ENCODE results near the gene MCOLN1. TPM values are rescaled to one million over a fixed set of nuclear protein-coding genes. Genes with fewer than 3 reads are reported as not detected.

MCOLN1 gene
- 5.8 TPM for total RNA-seq (ENCODE audit: insufficient read depth, low replicate concordance)

- DNase-seq (ENCODE audit: low spot score), result peak; percentile 99
These were observed at the start of gene MCOLN1 for GRCh38 chr19:7522072-7522922. TSS of gene MCOLN1 (plus strand) at chr19:7522624. CDS start at chr19:7522751, 127 bp downstream.

GRCh38 chr19:7475665-7476064, 46.8 kb upstream of the MCOLN1 start:
- DNase-seq (ENCODE audit: low spot score), result no peak

GRCh38 chr19:7476241-7476640, 46.2 kb upstream of the MCOLN1 start:
- DNase-seq (ENCODE audit: low spot score), result no peak

- DNase-seq (ENCODE audit: low spot score), result no peak
These were observed 45.5 kb upstream of the MCOLN1 start for GRCh38 chr19:7476777-7477494.

- DNase-seq (ENCODE audit: low spot score), result no peak
These were observed 44.7 kb upstream of the MCOLN1 start for GRCh38 chr19:7477758-7478157.

DNA sequence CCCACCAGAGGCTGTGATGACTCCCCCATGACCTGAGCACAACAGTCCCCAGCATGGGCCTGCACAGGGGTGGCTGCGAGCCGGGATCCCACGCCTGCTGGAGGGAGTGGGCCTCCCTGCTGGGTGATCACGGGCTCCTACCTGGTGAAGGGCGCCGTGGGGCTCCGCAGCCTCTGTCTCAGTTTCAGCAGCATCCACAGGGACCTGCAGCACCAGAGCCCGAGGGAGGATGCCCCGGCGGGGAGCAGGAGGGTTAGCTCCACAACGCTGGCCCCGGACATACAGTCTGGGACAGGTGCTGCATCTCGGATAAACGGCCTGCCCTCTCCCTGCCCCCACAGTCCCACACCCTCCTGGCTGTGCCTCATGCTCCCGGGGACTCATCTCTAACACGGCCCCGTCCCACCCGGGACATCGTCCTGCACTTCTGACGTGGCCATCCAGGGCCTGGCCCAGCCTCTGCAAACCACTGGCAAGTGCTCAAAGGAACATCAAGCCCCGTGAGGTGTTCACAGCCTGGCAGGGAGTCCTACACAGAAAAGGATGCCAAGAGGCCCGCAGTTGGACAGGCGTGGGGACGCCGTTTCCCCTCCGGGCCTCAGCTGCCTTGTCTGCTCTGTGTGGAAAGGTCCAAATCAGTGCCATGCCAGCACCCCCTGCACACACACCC, 44.1 kb upstream of the MCOLN1 start:
- DNase-seq (ENCODE audit: low spot score), result no peak

- no peak for DNase-seq (ENCODE audit: low spot score)
These were observed 43.6 kb upstream of the MCOLN1 start for GRCh38 chr19:7478843-7479227.

DNA sequence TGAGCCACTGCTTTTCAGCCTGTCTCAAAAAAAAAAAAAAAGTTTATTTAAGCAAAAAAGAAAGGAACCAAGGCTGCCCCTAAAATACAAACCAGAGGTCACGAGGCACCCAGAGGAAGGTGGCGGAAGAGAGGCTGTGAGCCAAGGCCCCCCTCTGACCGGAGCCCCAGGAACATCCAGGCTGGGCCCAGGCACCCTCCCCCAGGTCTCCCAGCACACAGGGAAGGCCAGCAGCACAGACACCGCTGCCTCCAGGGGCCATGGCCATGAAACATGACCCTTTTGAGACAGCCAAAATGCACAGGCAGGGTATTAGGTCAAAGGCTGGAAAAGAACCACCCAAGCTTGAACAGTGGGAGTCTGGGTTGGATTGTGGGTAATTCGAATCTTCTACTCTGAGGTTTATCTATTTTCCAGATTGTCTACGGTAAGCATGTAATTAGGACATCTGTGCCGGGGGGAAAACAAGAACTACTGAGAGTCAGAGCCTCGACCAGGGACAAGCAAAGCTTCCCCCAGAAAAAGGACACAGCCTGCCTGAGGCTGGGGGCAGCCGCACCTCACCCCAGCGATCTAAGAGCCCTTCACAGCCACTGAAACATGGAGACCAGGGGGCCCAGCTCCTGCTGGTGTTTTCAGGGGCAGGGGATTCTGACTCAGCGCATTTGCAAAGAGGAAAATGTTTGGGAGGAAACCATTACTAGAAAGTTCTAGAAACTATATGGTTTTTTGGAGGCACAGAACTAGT, 42.0 kb upstream of the MCOLN1 start:
- DNase-seq (ENCODE audit: low spot score), result no peak

DNA sequence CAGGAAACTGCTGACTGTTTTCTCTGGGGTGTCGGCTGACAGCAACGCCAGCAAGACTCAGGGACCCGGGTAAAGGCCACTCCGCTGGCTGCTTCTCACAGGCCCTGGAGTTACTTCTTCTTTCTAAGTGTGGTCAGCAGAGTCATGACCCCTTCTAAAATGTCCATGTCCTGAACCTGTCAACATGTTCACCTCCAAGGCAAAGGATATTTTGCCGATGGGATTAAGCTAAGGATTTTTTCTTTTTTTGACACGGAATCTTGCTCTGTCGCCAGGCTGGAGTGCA, 41.5 kb upstream of the MCOLN1 start:
- DNase-seq (ENCODE audit: low spot score), result peak; percentile 22

- peak; percentile 83 for DNase-seq (ENCODE audit: low spot score)
These were observed 39.6 kb upstream of the MCOLN1 start for GRCh38 chr19:7482584-7483439.

DNA sequence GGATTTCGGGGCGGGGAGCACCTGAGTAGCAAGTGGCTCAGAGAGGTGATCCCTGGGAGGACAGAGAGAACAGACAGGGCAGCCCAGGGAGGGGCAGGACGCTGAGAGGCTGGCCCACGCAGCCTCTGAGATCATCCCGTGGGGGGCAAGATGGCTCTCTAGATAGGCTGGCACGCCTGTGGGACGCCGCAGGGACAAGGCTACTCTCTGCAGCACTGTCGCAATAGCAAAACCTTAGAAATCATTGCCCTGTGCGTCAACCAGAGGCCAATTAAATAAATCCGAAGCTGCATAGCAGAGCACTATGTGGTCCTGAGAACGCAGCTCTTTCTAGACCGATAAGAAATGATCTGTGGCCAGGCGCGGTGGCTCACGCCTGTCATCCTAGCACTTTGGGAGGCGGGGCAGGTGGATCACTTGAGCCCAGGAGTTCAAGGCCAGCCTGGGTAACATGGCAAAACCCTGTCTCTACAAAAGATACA, 38.7 kb upstream of the MCOLN1 start:
- no peak for DNase-seq (ENCODE audit: low spot score)

- no peak for DNase-seq (ENCODE audit: low spot score)
These were observed 35.5 kb upstream of the MCOLN1 start for GRCh38 chr19:7486923-7487322.

- peak; percentile 92 for DNase-seq (ENCODE audit: low spot score)
These were observed 33.6 kb upstream of the MCOLN1 start, which contains the start of gene PEX11G for GRCh38 chr19:7488736-7489353. TSS of gene PEX11G (minus strand) at chr19:7489035. CDS start at chr19:7489010, 25 bp downstream.

DNA sequence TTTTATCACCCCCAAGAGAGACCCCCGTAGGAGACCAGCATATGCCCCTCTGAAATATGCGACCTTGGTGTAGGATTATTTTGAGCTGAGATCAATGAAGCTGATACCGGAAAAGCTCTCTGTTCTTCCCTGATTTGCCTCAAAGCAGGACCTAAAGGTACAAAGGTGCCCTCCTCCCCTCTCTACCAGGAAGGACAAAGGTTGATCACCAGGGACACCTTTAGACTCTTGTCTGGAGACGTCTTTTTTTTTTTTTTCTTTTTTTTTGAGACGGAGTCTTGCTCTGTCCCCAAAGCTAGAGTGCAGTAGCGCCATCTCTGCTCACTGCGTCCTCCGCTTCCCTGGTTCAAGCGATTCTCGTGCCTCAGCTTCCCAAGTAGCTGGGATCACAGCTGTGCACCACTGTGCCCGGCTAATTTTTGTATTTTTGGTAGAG, 32.8 kb upstream of the MCOLN1 start:
- no peak for DNase-seq (ENCODE audit: low spot score)

DNA sequence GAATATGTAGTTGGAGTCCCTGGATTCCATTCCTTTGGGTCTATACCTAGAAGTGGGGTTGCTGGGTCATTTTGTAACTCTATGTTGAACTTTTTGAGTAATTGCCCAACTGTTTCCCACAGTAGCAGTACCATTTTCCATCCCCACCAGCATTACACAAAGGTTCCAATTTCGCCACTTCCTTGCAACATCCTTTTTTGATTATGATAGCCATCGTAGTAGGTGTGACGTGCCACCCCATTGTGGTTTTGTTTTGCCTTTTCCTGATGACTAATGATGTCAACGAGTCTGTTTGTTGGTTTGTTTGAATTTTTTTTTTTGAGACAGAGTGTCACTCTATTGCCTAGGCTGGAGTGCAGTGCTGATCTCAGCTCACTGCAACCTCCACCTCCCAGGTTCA, 30.3 kb upstream of the MCOLN1 start:
- no peak for DNase-seq (ENCODE audit: low spot score)

- no peak for DNase-seq (ENCODE audit: low spot score)
These were observed 29.9 kb upstream of the MCOLN1 start for GRCh38 chr19:7492558-7492957.

GRCh38 chr19:7494416-7495098, 27.9 kb upstream of the MCOLN1 start:
- DNase-seq (ENCODE audit: low spot score), result no peak

DNA sequence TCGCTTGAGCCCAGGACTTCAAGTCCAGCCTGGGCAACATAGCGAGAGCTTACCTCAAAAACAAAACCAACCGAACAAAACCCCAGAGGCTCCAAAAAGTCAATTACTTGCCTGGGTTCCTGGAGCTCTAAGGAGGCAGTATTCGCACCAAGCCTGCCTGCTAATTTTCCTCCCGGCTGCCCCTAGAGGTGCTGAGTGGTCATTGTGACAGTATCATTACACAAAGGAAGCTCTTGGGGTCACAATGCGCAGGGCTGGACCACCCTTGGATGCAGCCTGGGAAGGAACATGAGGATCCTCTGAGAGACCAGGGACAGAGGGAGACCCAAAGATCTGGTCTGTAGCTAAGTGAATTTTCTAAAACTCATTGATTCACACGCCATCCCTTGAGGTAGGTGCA, 25.1 kb upstream of the MCOLN1 start:
- no peak for DNase-seq (ENCODE audit: low spot score)

- DNase-seq (ENCODE audit: low spot score), result no peak
These were observed 21.5 kb upstream of the MCOLN1 start for GRCh38 chr19:7500811-7501450.
